Right lobe of liver (tissue), 6 donors: ENCODE data around the gene SERPINA4. TPM values are rescaled to one million over a fixed set of nuclear protein-coding genes. Genes with fewer than 3 reads are reported as not detected.

Experiments used
- ATAC-seq, 4 donors: fragments of 200-7000 bp; cut with Tn5 transposase; one replicate each; pipeline ENCODE4 v1.9.1; 2020; ENCODE audit warnings: mild to moderate bottlenecking in 4 of 4, moderate library complexity in 4 of 4
- DNase-seq, 3 donors: peaks; one replicate each; pipeline ENCODE4 v3.0.0-alpha.2; 2020
- H3K27ac ChIP-seq, 3 donors: fragments of 200-600 bp; one replicate each; pipeline ENCODE4 v1.8.0; 2022
- H3K27me3 ChIP-seq, 2 donors: fragments of 200-600 bp; one replicate each; pipeline ENCODE4 v1.8.0; 2022
- H3K36me3 ChIP-seq, 4 donors: fragments of 200-600 bp; sonication (generic) in 1 of 4; one replicate each; pipeline versions ENCODE4 v1.5.1 to v1.8.0; 2017 to 2022; ENCODE audit warnings: control low read depth in 1 of 4
- H3K4me1 ChIP-seq, 4 donors: fragments of 200-600 bp; sonication (generic) in 1 of 4; one replicate each; pipeline versions ENCODE4 v1.5.1 to v1.8.0; 2017 to 2022; ENCODE audit warnings: control low read depth in 1 of 4
- H3K4me3 ChIP-seq, 3 donors: fragments of 200-600 bp; one replicate each; pipeline ENCODE4 v1.8.0; 2022
- H3K9me3 ChIP-seq, 4 donors: fragments of 200-600 bp; sonication (generic) in 1 of 4; one replicate each; pipeline versions ENCODE4 v1.5.1 to v1.8.0; 2017 to 2022; ENCODE audit warnings: control low read depth in 1 of 4
- POLR2A ChIP-seq: fragments of 450-650 bp; IDR thresholded peaks from one replicate; pipeline ENCODE4 v1.6.1; 2017; ENCODE audit warnings: antibody characterized with exemption, mild to moderate bottlenecking
- WGBS: methylation state at CpG from one replicate; pipeline ENCODE4 v1.1.6; 2018; ENCODE audit warnings: low coverage, low lambda C conversion rate; ENCODE audit not compliant: insufficient coverage; ENCODE audit errors: missing lambda C conversion rate; 5-methylcytosine and 5-hydroxymethylcytosine counted together
- intact Hi-C, 2 donors: fragments of 100-400 bp; cut with DNase I; formaldehyde crosslinking; loops; one replicate each; pipeline versions ENCODE4 v1.11.2 to v1.14.1; 2022
- total RNA-seq, 6 experiments: library from RNA; depleted of rRNA in 2 of 6; stranded (reverse); fragments of >200 nt in 2 of 6; fragmentation: NEBNext Ultra II Directional in 3 of 6; extraction: Animal tissue kit (Norgen Biotek cat#: 25700) in 3 of 6; gene quantifications; one replicate each; pipeline versions ENCODE4 v1.1.0 to v1.2.4, GENCODE V29; 2016 to 2023
- TF ChIP-seq, protein P1 (sequence below), 4 donors: fragments of 200-600 bp in 3 of 4; fragments of 450-650 bp in 1 of 4; IDR thresholded peaks; one replicate each; pipeline versions ENCODE4 v1.5.1 to v1.8.0; 2016 to 2022; ENCODE audit warnings: antibody characterized with exemption in 4 of 4, mild to moderate bottlenecking in 2 of 4
- donor health status: DM: no; HTN: yes; CAD: no.
- donor health status: DM: no; HTN: no; CAD: no.
- donor health status: DM: no; HTN: no; CAD: no.
- donor health status: DM: no; HTN: yes; CAD: no.
- donor health status: DM: no; HTN: yes; CAD: no.

The SERPINA4 gene
- total RNA-seq, 6 experiments from 2014 or later = 41.2 to 204 (median 145) TPM

DNA sequence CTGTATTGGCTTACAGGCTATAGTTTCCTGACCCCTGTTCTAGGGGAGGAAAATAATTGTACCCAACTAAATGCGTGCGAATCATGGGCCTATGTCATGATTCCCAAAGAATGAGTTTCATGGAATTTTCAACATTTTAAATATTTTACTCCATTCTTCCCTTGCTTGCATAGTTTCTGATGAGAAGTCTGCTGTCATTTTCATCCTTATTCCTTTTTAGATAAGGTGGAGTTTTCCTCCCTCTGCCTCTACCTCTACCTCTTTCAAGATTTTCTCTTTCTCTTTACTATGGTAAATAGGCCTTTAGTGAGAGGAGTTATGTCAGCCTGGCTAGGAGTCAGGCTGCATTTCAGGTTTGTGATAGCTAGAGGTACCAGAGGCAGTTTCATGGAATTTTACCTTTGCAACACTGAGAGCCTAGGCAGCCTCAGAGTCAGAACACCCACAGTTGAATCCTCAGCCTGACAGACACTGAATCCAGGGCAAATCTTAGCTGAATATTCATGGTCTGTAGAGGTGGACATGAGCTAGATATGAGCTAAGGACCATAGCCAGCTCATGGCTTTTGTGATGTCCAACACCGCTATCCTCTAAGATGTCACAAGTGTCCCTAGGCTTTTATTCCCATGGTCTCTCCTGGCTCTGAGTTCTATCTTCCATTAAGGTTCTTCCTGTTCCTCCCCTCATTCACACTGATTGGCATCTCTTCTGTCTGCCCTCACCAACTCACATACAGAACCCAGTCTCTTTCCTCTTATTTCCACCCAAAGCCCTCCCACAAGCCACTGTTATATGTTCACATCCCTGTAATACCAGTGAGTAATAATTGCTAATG is 57.0 kb downstream of the SERPINA4 start:
- Histone ChIP-seq H3K9me3 (no peaks in the 10 kb centered on the region), H3K4me3 (peak overlapping the region in 2 of 3 donors; percentile 9 to 68), H3K4me1 (peaks cover 0 to 32% (median 0%) of the 10 kb centered on the region in 4 donors), H3K27me3 (no peaks in the 10 kb centered on the region), H3K36me3 (peaks cover 0 to 92% (median 42%) of the 10 kb centered on the region in 4 donors), H3K27ac (no peak overlapping the region)
- no peak for DNase-seq
- ATAC-seq = no peak
- intact Hi-C loops = no loop called here
- 90% methylated on average over 2 of the region's 3 CpGs for WGBS
- TF ChIP-seq, protein P1, sequence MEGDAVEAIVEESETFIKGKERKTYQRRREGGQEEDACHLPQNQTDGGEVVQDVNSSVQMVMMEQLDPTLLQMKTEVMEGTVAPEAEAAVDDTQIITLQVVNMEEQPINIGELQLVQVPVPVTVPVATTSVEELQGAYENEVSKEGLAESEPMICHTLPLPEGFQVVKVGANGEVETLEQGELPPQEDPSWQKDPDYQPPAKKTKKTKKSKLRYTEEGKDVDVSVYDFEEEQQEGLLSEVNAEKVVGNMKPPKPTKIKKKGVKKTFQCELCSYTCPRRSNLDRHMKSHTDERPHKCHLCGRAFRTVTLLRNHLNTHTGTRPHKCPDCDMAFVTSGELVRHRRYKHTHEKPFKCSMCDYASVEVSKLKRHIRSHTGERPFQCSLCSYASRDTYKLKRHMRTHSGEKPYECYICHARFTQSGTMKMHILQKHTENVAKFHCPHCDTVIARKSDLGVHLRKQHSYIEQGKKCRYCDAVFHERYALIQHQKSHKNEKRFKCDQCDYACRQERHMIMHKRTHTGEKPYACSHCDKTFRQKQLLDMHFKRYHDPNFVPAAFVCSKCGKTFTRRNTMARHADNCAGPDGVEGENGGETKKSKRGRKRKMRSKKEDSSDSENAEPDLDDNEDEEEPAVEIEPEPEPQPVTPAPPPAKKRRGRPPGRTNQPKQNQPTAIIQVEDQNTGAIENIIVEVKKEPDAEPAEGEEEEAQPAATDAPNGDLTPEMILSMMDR (IDR thresholded peaks at IDR 0.05) = no peak
- TF ChIP-seq POLR2A = peak; percentile 66

DNA sequence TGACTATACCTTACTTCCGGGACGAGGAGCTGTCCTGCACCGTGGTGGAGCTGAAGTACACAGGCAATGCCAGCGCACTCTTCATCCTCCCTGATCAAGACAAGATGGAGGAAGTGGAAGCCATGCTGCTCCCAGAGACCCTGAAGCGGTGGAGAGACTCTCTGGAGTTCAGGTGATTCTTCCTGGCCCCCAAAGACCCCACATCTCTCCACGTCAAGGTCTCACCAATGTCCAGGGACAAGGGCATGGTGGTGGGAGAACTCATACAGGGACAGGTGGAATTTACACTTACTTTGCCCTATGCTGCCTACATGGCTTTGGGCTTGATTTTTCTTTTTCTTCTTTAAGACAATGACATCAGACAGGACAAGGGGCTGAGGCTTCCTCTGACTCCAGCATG is 58.1 kb downstream of the SERPINA4 start:
- H3K27ac ChIP-seq = no peak overlapping the region
- no peak overlapping the region for H3K4me3 ChIP-seq
- no peaks in the 10 kb centered on the region for H3K27me3 ChIP-seq
- DNase-seq (no peak), ATAC-seq (no peak)
- intact Hi-C loops = no loop called here
- peaks cover 0 to 93% (median 47%) of the 10 kb centered on the region in 4 donors for H3K36me3 ChIP-seq
- no CpG with 5 or more reads among the region's 6 CpGs for WGBS
- no peaks in the 10 kb centered on the region for H3K9me3 ChIP-seq
- H3K4me1 ChIP-seq = peaks cover 0 to 32% (median 0%) of the 10 kb centered on the region in 4 donors
- TF ChIP-seq POLR2A = no peak
- TF ChIP-seq, protein P1 (IDR thresholded peaks at IDR 0.05) = no peak

Other genes with a start within 250 kb of the SERPINA4 start
- gene SERPINA6, start 238.1 kb upstream of the SERPINA4 start, total RNA-seq = 100 to 1,000 TPM; 185 to 407 (median 236) TPM
- gene SERPINA2, start 194.7 kb upstream of the SERPINA4 start, total RNA-seq = not detected
- over 10,000 TPM; 18,575 to 39,670 (median 31,917) TPM for gene SERPINA1, start 172.8 kb upstream of the SERPINA4 start, total RNA-seq
- 100 to 1,000 TPM in 4 of 6 experiments, 10 to 100 TPM in 2; 79.7 to 414 (median 172) TPM for gene SERPINA11, start 108.6 kb upstream of the SERPINA4 start, total RNA-seq
- under 1 TPM in 1 of 6 experiments, not detected in 5; 0.18 TPM for gene SERPINA9, start 85.2 kb upstream of the SERPINA4 start, total RNA-seq
- gene SERPINA12, start 52.0 kb upstream of the SERPINA4 start, total RNA-seq = 1 to 10 TPM in 1 of 6 experiments, under 1 TPM in 2, not detected in 3; 0.26 to 2.8 (median 0.39) TPM
- gene SERPINA5, start 20.0 kb downstream of the SERPINA4 start, total RNA-seq = 100 to 1,000 TPM in 4 of 6 experiments, 10 to 100 TPM in 2; 24.7 to 317 (median 167) TPM
- gene SERPINA3, start 50.9 kb downstream of the SERPINA4 start, total RNA-seq = over 10,000 TPM in 2 of 6 experiments, 1,000 to 10,000 TPM in 4; 5,211 to 12,749 (median 8,707) TPM
- gene GSC, start 208.7 kb downstream of the SERPINA4 start, total RNA-seq = not detected